ENCODE data around the gene LIAS.
"Not testable (repeated sequence)": the region's sequence is repeated elsewhere in the genome, so short reads cannot be mapped to it uniquely, and the experiment has no call there.

The LIAS gene

DNA sequence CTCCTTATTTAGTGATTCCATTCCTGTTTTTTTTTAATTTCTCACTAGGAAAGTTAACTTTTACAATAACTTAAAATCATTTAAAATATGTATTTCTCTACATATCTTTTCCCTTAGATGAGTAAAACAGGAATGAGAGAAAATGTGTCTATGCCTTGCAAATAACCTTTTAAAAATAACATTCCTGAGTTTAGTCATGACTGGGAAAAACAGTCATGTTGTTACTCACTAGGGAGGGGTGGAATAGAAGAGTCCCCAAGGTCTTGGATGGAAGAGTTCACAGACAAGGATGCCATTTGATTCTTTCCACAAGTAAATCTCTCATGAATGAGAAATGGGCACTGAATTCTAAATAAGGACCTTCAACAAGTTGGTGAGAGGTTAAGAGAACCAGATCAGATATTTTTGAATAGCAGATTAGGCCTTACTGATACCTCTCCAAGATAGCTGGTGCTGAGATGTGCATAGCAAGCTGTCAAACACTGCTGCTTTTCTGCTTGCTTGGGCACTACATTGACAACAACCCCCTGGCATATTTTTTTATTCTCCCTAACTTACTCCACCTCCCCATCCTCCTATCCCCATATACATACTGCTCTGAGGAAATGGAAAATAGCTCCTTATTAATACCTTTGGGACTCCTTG, 43.3 kb downstream of the LIAS start:
- DNase-seq: no peak

DNA sequence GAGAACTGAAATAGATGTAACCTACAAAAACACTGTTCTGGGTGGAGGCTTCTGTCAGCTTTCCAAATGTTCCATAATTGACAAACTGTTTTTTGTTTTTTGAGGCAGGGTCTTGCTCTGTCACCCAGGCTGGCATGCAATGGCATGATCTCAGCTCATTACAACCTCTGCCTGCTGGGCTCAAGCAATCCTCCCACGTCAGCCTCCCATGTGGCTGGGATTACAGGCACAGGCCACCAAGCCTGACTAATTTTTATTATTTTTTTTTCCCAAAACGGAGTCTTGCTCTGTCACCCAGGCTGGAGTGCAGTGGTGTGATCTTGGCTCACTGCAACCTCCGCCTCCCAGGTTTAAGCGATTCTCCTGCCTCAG, 43.8 kb downstream of the LIAS start:
- DNase-seq: not testable (repeated sequence)

GRCh38 chr4:39504538-39504937, 45.7 kb downstream of the LIAS start:
- DNase-seq: no peak

DNA sequence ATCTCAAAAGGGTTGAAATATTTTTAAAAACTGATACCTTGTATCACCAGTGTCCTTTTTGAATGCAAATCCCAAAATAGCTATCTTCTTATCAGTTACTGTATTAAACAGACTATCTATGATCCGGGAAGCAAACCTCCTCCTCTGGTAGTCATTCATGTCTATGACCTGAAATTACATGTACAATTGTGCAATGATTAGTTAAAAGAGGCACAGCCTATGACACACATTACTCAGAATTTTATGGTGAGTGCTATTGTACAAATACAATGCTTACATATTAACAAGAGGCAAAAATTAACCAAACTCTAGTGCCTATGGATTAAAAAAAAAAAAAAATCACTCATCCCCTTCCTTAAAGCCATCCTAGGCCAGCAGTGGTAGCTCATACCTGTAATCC, 46.7 kb downstream of the LIAS start:
- DNase-seq: no peak

DNA sequence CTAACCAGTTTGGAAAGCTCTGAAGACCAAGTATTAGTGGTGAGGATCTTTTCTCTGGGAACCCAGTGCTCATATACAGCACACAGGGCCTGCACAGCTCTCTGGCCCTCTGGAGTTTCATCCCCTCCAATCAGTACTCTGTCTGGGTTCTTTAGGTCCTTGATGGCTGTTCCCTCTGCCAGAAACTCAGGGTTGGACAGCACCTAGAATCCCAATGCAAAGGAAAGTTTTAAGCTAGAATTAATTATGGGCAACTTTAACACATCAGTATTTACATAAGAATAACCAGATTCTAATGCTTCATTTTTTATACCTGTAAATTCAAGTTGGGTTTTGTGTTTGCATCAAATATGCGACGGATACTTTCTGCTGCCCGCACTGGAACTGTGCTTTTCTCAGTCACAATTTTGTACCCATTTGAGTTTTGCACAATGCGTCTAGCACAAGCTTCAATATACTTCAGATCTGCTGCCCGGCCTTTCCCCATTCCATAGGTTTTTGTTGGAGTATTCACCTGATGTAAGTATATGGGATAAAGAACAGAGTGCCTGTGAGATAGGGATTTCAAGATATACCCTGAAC, 51.6 kb downstream of the LIAS start:
- no peak for DNase-seq

- not testable (repeated sequence) for DNase-seq
Observed at GRCh38 chr4:39514266-39514665, 55.4 kb downstream of the LIAS start.

DNA sequence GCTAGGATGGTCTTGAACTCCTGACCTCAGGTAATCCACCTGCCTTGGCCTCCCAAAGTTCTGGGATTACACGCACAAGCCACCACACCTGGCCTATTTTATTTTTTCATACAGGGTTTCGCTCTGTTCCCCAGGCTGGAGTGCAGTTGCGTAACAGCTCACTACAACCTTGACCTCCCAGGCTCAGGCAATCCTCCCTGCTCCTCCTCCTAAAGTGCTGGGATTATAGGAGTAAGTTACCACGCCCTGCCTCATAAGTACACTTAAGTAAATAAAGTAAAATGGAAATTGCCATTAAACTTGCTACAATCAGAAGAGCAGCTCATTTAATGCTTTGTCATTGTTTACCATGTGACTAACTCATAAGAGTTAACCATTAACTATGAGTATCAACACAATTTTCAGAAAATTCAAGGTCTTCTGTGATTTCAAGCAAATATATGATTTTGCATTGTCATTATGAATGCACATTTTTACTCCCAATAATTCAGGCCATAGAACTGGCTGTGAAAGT, 56.1 kb downstream of the LIAS start:
- no peak for DNase-seq

DNA sequence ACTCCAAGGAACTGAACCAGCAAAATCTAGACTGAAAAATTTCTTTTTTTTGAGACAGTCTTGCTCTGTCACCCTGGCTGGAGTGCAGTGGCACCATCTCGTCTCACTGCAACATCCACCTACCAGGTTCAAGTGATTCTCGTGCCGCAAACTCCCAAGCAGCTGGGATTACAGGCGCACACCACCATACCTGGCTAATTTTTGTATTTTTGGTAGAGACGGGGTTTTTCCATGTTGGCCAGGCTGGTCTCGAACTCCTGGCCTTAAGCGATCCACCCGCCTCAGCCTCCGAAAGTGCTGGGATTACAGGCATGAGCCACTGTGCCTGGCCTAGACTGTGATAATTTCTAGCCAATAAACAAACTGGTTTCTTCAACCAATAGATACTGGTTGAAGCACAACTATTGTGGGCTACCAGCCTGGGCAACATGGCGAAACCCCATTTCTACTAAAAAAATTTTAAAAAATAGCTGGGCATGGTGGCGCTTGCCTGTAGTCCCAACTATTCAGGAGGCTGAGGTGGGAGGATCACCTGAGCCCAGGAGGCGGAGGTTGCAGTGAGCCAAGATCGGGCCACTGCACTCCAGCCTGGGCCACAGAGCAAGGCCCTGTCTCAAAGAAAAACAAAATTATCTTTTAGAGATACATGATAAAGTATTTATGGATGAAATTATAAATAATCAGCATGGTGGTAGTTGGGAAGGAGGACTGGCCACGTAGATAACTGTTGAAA, 57.0 kb downstream of the LIAS start:
- DNase-seq: not testable (repeated sequence)

DNA sequence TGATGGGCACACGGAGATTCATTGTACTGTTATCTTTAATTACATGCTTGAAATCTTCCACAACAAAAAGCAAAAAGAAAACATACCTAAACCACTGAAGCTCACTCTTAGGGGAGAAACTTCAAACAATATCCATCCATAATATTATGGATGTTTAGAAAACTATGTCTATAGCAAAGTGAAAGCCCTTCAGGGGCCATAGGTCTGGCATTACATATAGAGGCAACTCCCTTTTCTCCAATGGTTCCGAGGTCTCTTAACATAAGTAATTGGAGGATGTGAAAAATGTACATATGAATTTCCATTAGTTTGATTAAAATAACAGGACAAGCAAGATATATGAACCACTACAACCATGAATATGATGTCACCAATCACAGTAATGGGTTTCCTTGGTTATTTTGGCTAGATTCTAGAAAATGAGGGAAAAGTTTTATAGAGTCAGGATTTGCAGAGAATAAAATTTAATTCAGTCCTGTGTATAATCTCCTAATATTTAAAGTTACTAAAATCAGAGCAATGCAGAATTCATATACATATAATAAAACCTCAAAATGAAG, 57.6 kb downstream of the LIAS start:
- no peak for DNase-seq

GRCh38 chr4:39518484-39518883, 59.6 kb downstream of the LIAS start:
- DNase-seq: no peak

GRCh38 chr4:39521253-39521919, 62.5 kb downstream of the LIAS start:
- DNase-seq: no peak

DNA sequence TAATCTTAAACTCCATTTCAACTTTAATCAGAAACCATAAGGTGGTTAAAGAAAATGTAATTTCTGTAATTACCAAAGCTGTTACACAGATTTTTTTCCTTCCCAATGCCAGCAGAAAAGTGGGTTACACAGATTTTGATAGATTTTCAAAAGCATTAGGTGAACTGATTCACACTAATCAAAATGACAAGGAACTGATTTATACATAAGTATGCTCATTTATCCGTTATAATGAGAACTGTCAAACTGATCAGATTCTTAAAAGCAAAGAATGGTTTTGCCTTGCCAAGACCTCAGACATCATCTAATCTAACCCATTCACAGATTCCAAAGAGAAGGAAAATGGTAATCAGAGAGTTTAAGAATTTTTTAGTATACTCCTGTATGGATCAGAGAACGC, 63.2 kb downstream of the LIAS start:
- DNase-seq: no peak

GRCh38 chr4:39524161-39524957, 65.5 kb downstream of the LIAS start:
- no peak for DNase-seq

DNA sequence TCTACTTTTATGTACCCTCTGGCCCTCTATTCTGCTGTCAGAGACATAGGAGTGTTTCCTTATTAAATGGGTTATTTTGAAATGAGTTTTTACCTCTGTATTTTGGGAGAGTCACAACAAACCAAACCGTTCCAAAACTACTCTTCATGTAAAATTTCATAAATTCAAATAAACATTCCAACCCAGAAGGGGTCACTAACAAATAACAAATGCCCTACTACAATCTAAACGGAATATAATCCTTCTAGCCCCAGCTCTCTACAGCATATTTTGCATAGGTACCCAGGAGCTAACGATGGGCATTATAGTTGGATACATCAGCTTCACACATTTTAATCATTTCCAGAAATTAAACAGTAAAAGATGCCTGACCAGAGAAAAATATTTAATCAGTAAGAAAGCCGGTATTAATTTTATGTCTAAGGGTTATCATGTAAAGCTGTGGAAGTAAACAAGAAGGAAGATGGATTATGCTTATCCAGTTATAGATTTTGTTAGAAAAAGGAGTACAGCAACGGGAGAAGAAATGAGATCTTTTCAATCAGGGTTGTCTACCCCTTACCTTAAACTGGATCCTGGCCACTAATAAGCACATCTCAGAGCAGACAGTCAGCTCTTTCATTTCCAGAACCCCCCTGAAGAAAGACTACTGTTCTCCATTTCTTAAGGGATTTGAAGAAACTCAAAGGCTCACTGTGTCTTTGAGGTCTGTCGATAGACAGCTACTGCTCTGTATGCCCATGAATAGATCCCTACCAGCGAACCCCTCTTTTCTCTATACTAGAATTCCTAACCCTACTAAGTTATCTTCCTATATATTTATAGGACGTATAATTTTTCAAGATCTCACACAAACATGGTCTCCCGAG, 67.2 kb downstream of the LIAS start:
- no peak for DNase-seq

DNA sequence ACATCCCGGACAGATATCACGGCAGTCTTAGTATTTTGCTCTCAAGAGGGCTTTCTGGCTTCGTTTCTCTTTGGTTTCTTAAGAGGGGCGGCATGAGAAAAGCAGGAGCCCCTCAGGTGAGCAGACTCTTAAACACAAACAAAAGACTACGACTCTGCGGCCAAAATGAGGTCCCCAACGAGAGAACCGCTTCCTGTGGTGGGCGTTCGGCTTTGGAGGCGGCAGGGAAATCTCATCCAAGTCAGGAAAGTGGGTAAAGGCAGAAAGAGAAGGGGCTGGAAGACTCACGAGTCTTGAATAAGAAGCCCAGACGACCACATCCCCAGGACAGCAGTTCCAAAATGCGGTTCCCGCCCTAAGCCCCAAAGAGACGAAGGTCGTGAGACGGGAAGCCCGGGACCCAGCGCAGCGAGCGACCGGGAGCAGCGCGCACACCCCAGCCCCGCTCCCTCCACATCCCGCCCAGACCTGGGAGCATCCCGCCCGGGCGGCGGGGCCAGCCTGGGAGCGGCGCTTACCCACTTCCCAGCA, 68.0 kb downstream of the LIAS start:
- no peak for DNase-seq

GRCh38 chr4:39527296-39528060, 68.6 kb downstream of the LIAS start, which contains the start of gene UGDH:
Gene UGDH (minus strand): TSS chr4:39527439. CDS start chr4:39521512, 5,927 bp downstream.
- DNase-seq: peak; percentile 56

DNA sequence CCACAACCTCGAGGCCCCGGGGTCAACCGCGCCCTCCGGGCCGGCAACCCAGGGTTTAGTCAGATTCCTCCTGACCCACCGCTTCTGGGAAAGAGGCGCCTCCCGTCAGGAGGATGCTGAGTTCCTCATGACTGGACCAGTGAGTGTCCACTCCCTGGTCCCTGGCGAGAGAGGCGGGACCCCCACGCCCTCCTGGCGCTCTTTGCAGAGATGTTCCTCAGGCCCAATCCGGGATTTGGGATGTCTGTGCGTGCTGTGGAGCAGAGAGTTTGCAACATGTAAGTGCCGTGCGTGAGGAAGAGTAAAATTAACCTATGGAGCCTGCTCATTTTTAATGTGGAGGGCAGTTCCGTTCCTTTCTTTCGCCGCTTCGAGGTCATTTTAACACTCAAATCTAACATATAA, 69.2 kb downstream of the LIAS start:
- DNase-seq: no peak
